HG03139 (cell line): ENCODE measurements around the gene ESRRA.

Experiments used
- ATAC-seq: cut with Tn5 transposase; IDR thresholded peaks from one replicate; pipeline ENCODE4 v1.9.1; 2021; ENCODE audit not compliant: unreplicated experiment

The ESRRA gene

GRCh38 chr11:64364435-64364834 lies 59.1 kb downstream of the ESRRA start:
- ATAC-seq, result no peak

GRCh38 chr11:64364911-64365310 lies 59.6 kb downstream of the ESRRA start:
- no peak for ATAC-seq
